ENCODE data around the gene PTH2. TPM values are rescaled to one million over a fixed set of nuclear protein-coding genes. Genes with fewer than 3 reads are reported as not detected.
A peak's percentile ranks its signal among the peaks of the same experiment; 100 is the strongest.

PTH2 gene
- total RNA-seq, 1 experiment from 2014 or later = 0.96 TPM

DNA sequence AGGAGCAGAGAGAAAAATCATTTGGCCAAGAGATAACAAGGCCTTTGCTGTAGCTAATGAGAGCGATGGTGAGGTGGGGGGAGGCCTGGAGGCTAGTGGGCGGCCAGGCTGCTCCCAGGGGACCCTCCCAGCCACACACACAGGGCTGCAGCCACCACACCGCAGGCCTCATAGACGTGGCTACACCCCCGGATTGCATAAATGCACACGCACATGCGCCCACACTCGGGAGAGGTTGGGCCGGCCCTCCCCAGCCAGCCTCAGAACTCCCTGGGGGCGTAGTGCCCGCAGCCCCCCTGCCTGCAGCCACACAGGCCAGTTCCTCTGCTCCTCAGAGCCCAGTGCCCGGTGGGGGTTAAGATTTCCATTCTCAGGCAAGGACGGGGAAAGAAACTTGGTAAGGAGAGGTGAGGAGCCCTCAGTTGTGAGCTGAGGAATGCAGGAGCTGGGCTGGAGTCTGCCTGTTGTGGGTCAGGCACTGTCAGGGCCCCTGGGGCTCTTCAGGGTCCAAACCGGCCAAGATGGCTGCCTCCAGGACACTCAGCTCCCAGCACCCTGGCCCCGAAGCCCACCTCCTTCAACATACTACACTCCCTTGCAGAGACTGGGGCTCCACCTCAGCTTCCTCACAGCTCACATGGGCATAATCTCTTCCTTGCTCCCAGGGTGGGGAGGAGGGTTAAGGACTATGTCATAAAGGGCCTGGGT is 8.0 kb downstream of the PTH2 start:
- Histone ChIP-seq H4K20me1 (ENCODE audit: control insufficient read depth, insufficient read depth, insufficient read length) (no peaks in the 10 kb centered on the region), H3K9ac (ENCODE audit: extremely low read depth, insufficient read length, low read length) (no peak overlapping the region), H4K8ac (replicated peaks; ENCODE audit: insufficient read length, low read depth, low read length) (no peak overlapping the region), H3K4me1 (ENCODE audit: insufficient read depth, low read length) (no peaks in the 10 kb centered on the region), H3K23me2 (ENCODE audit: insufficient read length, low read depth, low read length, poor library complexity, severe bottlenecking) (peaks cover 5% of the 10 kb centered on the region), H3K79me2 (ENCODE audit: insufficient read depth, low read length) (no peaks in the 10 kb centered on the region), H3K4ac (ENCODE audit: low read depth, low read length) (no peak overlapping the region), H2BK5ac (ENCODE audit: insufficient read length, low read length) (no peak overlapping the region), H2BK120ac (ENCODE audit: low read depth, low read length, poor library complexity, severe bottlenecking) (no peak overlapping the region), H4K5ac (ENCODE audit: insufficient read length, low read depth, low read length) (no peak overlapping the region), H3K27me3 (ENCODE audit: insufficient read depth, low read length) (no peaks in the 10 kb centered on the region), H4K91ac (ENCODE audit: insufficient read length, low read depth, low read length) (no peak overlapping the region), H3T11ph (ENCODE audit: low read length) (no peak overlapping the region), H3K9me3 (ENCODE audit: control insufficient read depth, low read depth, low read length) (no peaks in the 10 kb centered on the region), H3K18ac (ENCODE audit: insufficient read length, low read depth, low read length) (no peak overlapping the region), H3K23ac (ENCODE audit: insufficient read length, low read depth, low read length) (no peak overlapping the region), H2BK12ac (ENCODE audit: insufficient read length, low read depth, low read length) (no peak overlapping the region), H3K56ac (ENCODE audit: insufficient read length, low read depth, low read length) (no peak overlapping the region), H3K14ac (ENCODE audit: insufficient read depth, low read length) (no peak overlapping the region), H2BK15ac (ENCODE audit: low read depth, low read length) (no peak overlapping the region), H3K27ac (ENCODE audit: insufficient read length, low read depth, low read length) (no peak overlapping the region), H2AFZ (ENCODE audit: low read length) (no peak overlapping the region), H2AK5ac (ENCODE audit: insufficient read length, low read length) (no peak overlapping the region), H2BK20ac (ENCODE audit: low read depth, low read length, poor library complexity, severe bottlenecking) (no peak overlapping the region), H3K4me2 (ENCODE audit: insufficient read depth, insufficient read length, low read length) (no peak overlapping the region), H3K79me1 (ENCODE audit: insufficient read depth, low read depth, low read length, poor library complexity, severe bottlenecking) (no peaks in the 10 kb centered on the region)
- H3K27me3 Mint-ChIP-seq (ENCODE audit: low read depth) = peaks cover 18% of the 10 kb centered on the region
- no peak for DNase-seq
- H3K4me1 Mint-ChIP-seq = peaks cover 54 to 69% of the 10 kb centered on the region in 2 experiments
- H3K36me3 Mint-ChIP-seq (ENCODE audit: insufficient read depth in 1 of 3, low read depth in 3 of 3) = no peaks in the 10 kb centered on the region; a peak in 1 of 7 replicates
- no peaks in the 10 kb centered on the region; a peak in 1 of 5 replicates for H3K9me3 Mint-ChIP-seq
- TF ChIP-seq CTCF (conservative IDR thresholded peaks at IDR 0.05) = no peak
- no CpG with 5 or more reads among the region's 15 CpGs for WGBS (ENCODE audit: extremely low coverage, insufficient read length, low lambda C conversion rate)
- H3K27ac Mint-ChIP-seq = peak overlapping the region in 1 of 3 experiments; percentile 37; a peak in 2 of 7 replicates
- no peak overlapping the region for H3K4me3 Mint-ChIP-seq
